ENCODE data around the gene WDR70. TPM values are rescaled to one million over a fixed set of nuclear protein-coding genes. Genes with fewer than 3 reads are reported as not detected.

Gene WDR70
- total RNA-seq, 4 donors from 2014 or later, result 20.0 to 60.0 (median 23.0) TPM

- TF ChIP-seq CTCF (IDR thresholded peaks at IDR 0.05) (no peak), POLR2A (IDR thresholded peaks at IDR 0.05) (no peak), EP300 (IDR thresholded peaks at IDR 0.05) (no peak), POLR2AphosphoS5 (IDR thresholded peaks at IDR 0.05) (no peak)
- 95% methylated on average over 13 of the region's 13 CpGs for WGBS
Measured at GRCh38 chr5:37532976-37533740, 154.0 kb downstream of the WDR70 start.

GRCh38 chr5:37533851-37534250 is 154.7 kb downstream of the WDR70 start:
- no peak overlapping the region for H3K27ac ChIP-seq
- 98% methylated on average over 4 of the region's 6 CpGs for WGBS
- no peak overlapping the region for H3K4me3 ChIP-seq
- H3K36me3 ChIP-seq, result no peaks in the 10 kb centered on the region
- H3K9me3 ChIP-seq, result no peaks in the 10 kb centered on the region
- H3K27me3 ChIP-seq, result no peaks in the 10 kb centered on the region
- no peak for DNase-seq (ENCODE audit: low spot score in 2 of 2)
- H3K4me1 ChIP-seq, result no peaks in the 10 kb centered on the region
- TF ChIP-seq POLR2A (IDR thresholded peaks at IDR 0.05) (no peak), POLR2AphosphoS5 (IDR thresholded peaks at IDR 0.05) (no peak), CTCF (IDR thresholded peaks at IDR 0.05) (no peak), EP300 (IDR thresholded peaks at IDR 0.05) (no peak)

More at GRCh38 chr5:37532976-37533740, 154.0 kb downstream of the WDR70 start:
- H3K9me3 ChIP-seq, result no peaks in the 10 kb centered on the region
- DNase-seq (ENCODE audit: low spot score in 2 of 2), result no peak
- no peaks in the 10 kb centered on the region for H3K27me3 ChIP-seq
- H3K4me1 ChIP-seq, result no peaks in the 10 kb centered on the region
- H3K36me3 ChIP-seq, result no peaks in the 10 kb centered on the region
- H3K27ac ChIP-seq, result no peak overlapping the region
- H3K4me3 ChIP-seq, result no peak overlapping the region

- Histone ChIP-seq H3K9me3 (no peaks in the 10 kb centered on the region), H3K4me3 (no peak overlapping the region), H3K36me3 (no peaks in the 10 kb centered on the region), H3K27me3 (no peaks in the 10 kb centered on the region), H3K27ac (no peak overlapping the region), H3K4me1 (no peaks in the 10 kb centered on the region)
- no peak for TF ChIP-seq POLR2AphosphoS5 (IDR thresholded peaks at IDR 0.05)
- no peak for TF ChIP-seq CTCF (IDR thresholded peaks at IDR 0.05)
- no peak for TF ChIP-seq POLR2A (IDR thresholded peaks at IDR 0.05)
- no peak for TF ChIP-seq EP300 (IDR thresholded peaks at IDR 0.05)
- WGBS, result 83% methylated on average over 3 of the region's 3 CpGs
- no peak for DNase-seq (ENCODE audit: low spot score in 2 of 2)
Measured at GRCh38 chr5:37539459-37539858, 160.3 kb downstream of the WDR70 start.

- TF ChIP-seq EP300 (IDR thresholded peaks at IDR 0.05) (no peak), POLR2AphosphoS5 (IDR thresholded peaks at IDR 0.05) (no peak), POLR2A (IDR thresholded peaks at IDR 0.05) (no peak), CTCF (IDR thresholded peaks at IDR 0.05) (no peak)
- DNase-seq (ENCODE audit: low spot score in 2 of 2), result no peak
- H3K9me3 ChIP-seq, result no peaks in the 10 kb centered on the region
- H3K4me1 ChIP-seq, result no peaks in the 10 kb centered on the region
- H3K27ac ChIP-seq, result no peak overlapping the region
- no peaks in the 10 kb centered on the region for H3K36me3 ChIP-seq
- H3K4me3 ChIP-seq, result no peak overlapping the region
- WGBS, result 98% methylated on average over 1 of the region's 1 CpG
- no peaks in the 10 kb centered on the region for H3K27me3 ChIP-seq
Measured at GRCh38 chr5:37543216-37543615, 164.1 kb downstream of the WDR70 start.

GRCh38 chr5:37549411-37549810 is 170.3 kb downstream of the WDR70 start:
- Histone ChIP-seq H3K9me3 (no peaks in the 10 kb centered on the region), H3K4me3 (no peak overlapping the region), H3K4me1 (no peaks in the 10 kb centered on the region), H3K27ac (no peak overlapping the region), H3K27me3 (no peaks in the 10 kb centered on the region), H3K36me3 (no peaks in the 10 kb centered on the region)
- DNase-seq (ENCODE audit: low spot score in 2 of 2), result no peak
- TF ChIP-seq EP300 (IDR thresholded peaks at IDR 0.05) (no peak), POLR2AphosphoS5 (IDR thresholded peaks at IDR 0.05) (no peak), CTCF (IDR thresholded peaks at IDR 0.05) (no peak), POLR2A (IDR thresholded peaks at IDR 0.05) (no peak)

Data from suprapubic skin (tissue), 4 donors.